GM23338 (cell line): ENCODE measurements around the gene KDELR1. TPM values are rescaled to one million over a fixed set of nuclear protein-coding genes. Genes with fewer than 3 reads are reported as not detected.

ENCODE experiments used
- ATAC-seq: fragments of 200-7000 bp; cut with Tn5 transposase; 3 replicates; pipeline ENCODE4 v1.9.1; 2020
- DNase-seq: peaks from one replicate; pipeline ENCODE4 v3.0.0-alpha.2; 2015; ENCODE audit warnings: low spot score
- H2AFZ ChIP-seq: fragments of 200-600 bp; sonication (generic); 2 replicates; pipeline ENCODE4 v1.8.0; 2016; ENCODE audit warnings: antibody characterized with exemption, mild to moderate bottlenecking, moderate library complexity
- H3F3A ChIP-seq: fragments of 200-600 bp; sonication (generic); replicated peaks from 2 replicates; pipeline ENCODE4 v1.8.0; 2017; ENCODE audit warnings: antibody characterized with exemption, mixed run types, low read depth
- H3K27ac ChIP-seq: fragments of 200-600 bp; sonication (generic); 2 replicates; pipeline ENCODE4 v1.6.1; 2016; ENCODE audit warnings: low read depth
- H3K27me3 ChIP-seq: fragments of 200-600 bp; sonication (generic); 2 replicates; pipeline ENCODE4 v1.8.0; 2016; ENCODE audit warnings: mild to moderate bottlenecking, mixed run types, moderate library complexity; ENCODE audit not compliant: insufficient read depth
- H3K36me3 ChIP-seq: fragments of 200-600 bp; sonication (generic); 2 replicates; pipeline ENCODE4 v1.8.0; 2016; ENCODE audit warnings: mild to moderate bottlenecking; ENCODE audit not compliant: insufficient read depth
- H3K4me1 ChIP-seq: fragments of 200-600 bp; sonication (generic); 2 replicates; pipeline ENCODE4 v1.8.0; 2016; ENCODE audit warnings: mild to moderate bottlenecking, moderate library complexity; ENCODE audit not compliant: insufficient read depth
- H3K4me2 ChIP-seq: fragments of 200-600 bp; sonication (generic); 2 replicates; pipeline ENCODE4 v1.7.1; 2017; ENCODE audit warnings: mixed run types
- H3K4me3 ChIP-seq: fragments of 200-600 bp; sonication (generic); 2 replicates; pipeline ENCODE4 v1.6.1; 2016; ENCODE audit warnings: mixed run types
- H3K79me2 ChIP-seq: fragments of 200-600 bp; sonication (generic); replicated peaks from 2 replicates; pipeline ENCODE4 v1.8.0; 2017; ENCODE audit warnings: mild to moderate bottlenecking; ENCODE audit not compliant: insufficient read depth
- H3K9me2 ChIP-seq: fragments of 200-600 bp; sonication (generic); 2 replicates; pipeline ENCODE4 v1.8.0; 2017; ENCODE audit not compliant: insufficient read depth
- H4K20me1 ChIP-seq: fragments of 200-600 bp; sonication (generic); replicated peaks from 2 replicates; pipeline ENCODE4 v1.8.0; 2017; ENCODE audit warnings: mild to moderate bottlenecking; ENCODE audit not compliant: insufficient read depth
- H3K27ac Mint-ChIP-seq: 2 replicates; pipeline ENCODE4 v1.8.0; 2020; ENCODE audit warnings: inconsistent platforms, mild to moderate bottlenecking, moderate library complexity, mixed read lengths
- H3K27me3 Mint-ChIP-seq: 3 replicates; pipeline ENCODE4 v1.8.0; 2022; ENCODE audit warnings: low read depth, mild to moderate bottlenecking, moderate library complexity, mixed read lengths, inconsistent platforms; ENCODE audit not compliant: insufficient read depth, poor library complexity
- H3K36me3 Mint-ChIP-seq: 3 replicates; pipeline ENCODE4 v1.8.0; 2021; ENCODE audit warnings: low read depth, mild to moderate bottlenecking, inconsistent platforms, moderate library complexity, mixed read lengths
- H3K4me1 Mint-ChIP-seq: 3 replicates; pipeline ENCODE4 v1.8.0; 2020; ENCODE audit warnings: mild to moderate bottlenecking, inconsistent platforms, mixed read lengths
- H3K4me3 Mint-ChIP-seq: 3 replicates; pipeline ENCODE4 v1.8.0; 2021; ENCODE audit warnings: moderate library complexity, mild to moderate bottlenecking, inconsistent platforms, mixed read lengths
- H3K9me3 Mint-ChIP-seq: 3 replicates; pipeline ENCODE4 v1.8.0; 2020; ENCODE audit warnings: moderate library complexity, mild to moderate bottlenecking, inconsistent platforms, mixed read lengths
- CTCF ChIP-seq, 2 experiments: fragments of 200-600 bp in 1 of 2; sonication (generic) in 1 of 2; conservative IDR thresholded peaks; 2 replicates each; pipeline versions ENCODE4 v1.5.1 to v1.6.1; 2016 to 2017; ENCODE audit warnings: antibody characterized with exemption in 2 of 2, low read depth in 2 of 2, mild to moderate bottlenecking in 2 of 2, moderate library complexity in 1 of 2
- EZH2phosphoT487 ChIP-seq: fragments of 200-600 bp; sonication (generic); IDR thresholded peaks from one replicate; pipeline ENCODE4 v1.8.1; 2018; ENCODE audit warnings: antibody characterized with exemption; ENCODE audit not compliant: unreplicated experiment
- POLR2AphosphoS5 ChIP-seq: IDR thresholded peaks from 2 replicates; pipeline ENCODE4 v1.6.1; 2016; ENCODE audit warnings: antibody characterized with exemption, low read depth
- REST ChIP-seq: IDR thresholded peaks from one replicate; pipeline ENCODE4 v1.6.1; 2018; ENCODE audit warnings: antibody characterized with exemption; ENCODE audit not compliant: unreplicated experiment
- STAT1 ChIP-seq: IDR thresholded peaks from one replicate; pipeline ENCODE4 v1.6.1; 2016; ENCODE audit warnings: antibody characterized with exemption; ENCODE audit not compliant: unreplicated experiment
- ZNF114 ChIP-seq: fragments of 250-450 bp; sonication (Bioruptor Pico); IDR thresholded peaks from 2 replicates; pipeline ENCODE4 v1.5.0; 2020; ENCODE audit warnings: mild to moderate bottlenecking, moderate library complexity
- ZNF462 ChIP-seq: fragments of 250-450 bp; sonication (Bioruptor Pico); IDR thresholded peaks from 2 replicates; pipeline ENCODE4 v1.5.0; 2020; ENCODE audit warnings: mild to moderate bottlenecking, moderate library complexity
- polyA plus RNA-seq: library from polyadenylated mRNA; unstranded; fragments of >200 nt; fragmentation: Nextera tagmentation; extraction: Ambion mirVana; gene quantifications from 2 replicates; pipeline ENCODE4 v1.2.1, GENCODE V29; 2016
- total RNA-seq: library from RNA; depleted of rRNA; stranded (reverse); fragments of >200 nt; shearing (Covaris generic); gene quantifications from 2 replicates; pipeline ENCODE4 v1.2.3, GENCODE V29; 2014

Gene KDELR1
- total and polyA plus RNA-seq, 2 experiments from 2014 or later: 176 to 184 TPM

GRCh38 chr19:48382286-48382685 lies 9.1 kb downstream of the KDELR1 start:
- Histone ChIP-seq H3F3A (peaks cover 11% of the 10 kb centered on the region; the same call in 1 of the 2 replicates), H3K79me2 (no peaks in the 10 kb centered on the region), H3K27ac (no peak overlapping the region), H4K20me1 (peaks cover 2% of the 10 kb centered on the region), H3K4me1 (no peaks in the 10 kb centered on the region), H3K9me2 (no peaks in the 10 kb centered on the region), H3K4me3 (no peak overlapping the region), H3K36me3 (peaks cover 22% of the 10 kb centered on the region), H3K27me3 (no peaks in the 10 kb centered on the region), H3K4me2 (no peak overlapping the region), H2AFZ (no peak overlapping the region)
- peaks cover 5% of the 10 kb centered on the region for H3K27me3 Mint-ChIP-seq
- DNase-seq (no peak), ATAC-seq (no peak)
- no peak overlapping the region for H3K4me3 Mint-ChIP-seq
- H3K4me1 Mint-ChIP-seq: no peaks in the 10 kb centered on the region
- no peaks in the 10 kb centered on the region for H3K9me3 Mint-ChIP-seq
- no peak for TF ChIP-seq CTCF (conservative IDR thresholded peaks at IDR 0.05; ENCODE audit: low read depth in 2 of 2)
- no peak for TF ChIP-seq STAT1
- TF ChIP-seq REST: no peak
- TF ChIP-seq EZH2phosphoT487: no peak
- no peak for TF ChIP-seq ZNF114 (CRISPR knock-in tag)
- no peak for TF ChIP-seq POLR2AphosphoS5
- no peak for TF ChIP-seq ZNF462 (CRISPR knock-in tag)
- H3K27ac Mint-ChIP-seq: no peak overlapping the region
- H3K36me3 Mint-ChIP-seq: peaks cover 58% of the 10 kb centered on the region
